Effector CD8-positive, alpha-beta T cell (primary cell): ENCODE measurements around the gene SLC25A47.

Source experiments
- DNase-seq: peaks from one replicate; lab custom pipeline; 2025; lab: John Stamatoyannopoulos, UW

SLC25A47 gene

DNA sequence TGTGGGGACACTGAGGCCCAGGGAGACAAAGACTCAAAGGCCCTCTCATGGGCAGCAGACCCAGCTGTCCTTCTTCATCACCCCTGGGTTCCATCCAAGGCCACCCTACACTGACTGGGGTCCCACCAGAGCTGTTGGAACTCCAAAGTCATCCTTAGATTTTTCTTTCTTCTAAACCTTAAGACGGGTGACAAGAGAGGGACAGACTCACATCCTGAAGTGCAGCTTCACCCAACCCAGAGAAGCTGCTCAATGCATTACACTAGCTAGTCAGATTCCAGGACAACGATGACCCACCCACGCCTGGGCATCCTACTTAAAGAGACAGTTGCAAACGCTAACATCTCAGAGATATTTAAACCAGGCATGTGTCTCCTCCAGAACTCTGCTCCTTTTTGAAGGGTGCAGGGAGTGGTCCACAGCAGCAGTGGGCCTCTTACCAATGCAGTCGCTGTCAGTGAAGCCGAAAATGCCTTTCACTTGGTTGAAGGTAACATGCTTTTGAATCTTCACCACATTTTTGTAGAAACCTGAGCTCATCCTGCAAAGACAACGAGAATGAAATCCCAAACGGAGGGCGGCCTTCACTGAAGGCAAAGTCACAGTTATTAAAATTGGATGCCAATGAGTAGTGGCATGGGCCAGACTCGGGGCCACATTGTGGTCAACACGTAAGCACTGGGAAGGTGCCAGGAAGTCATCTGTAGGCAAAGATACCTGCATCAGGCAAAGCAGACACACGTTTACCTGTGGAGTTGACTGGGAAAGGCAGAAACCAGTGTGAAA is 23.4 kb downstream of the SLC25A47 start:
- no peak for DNase-seq

DNA sequence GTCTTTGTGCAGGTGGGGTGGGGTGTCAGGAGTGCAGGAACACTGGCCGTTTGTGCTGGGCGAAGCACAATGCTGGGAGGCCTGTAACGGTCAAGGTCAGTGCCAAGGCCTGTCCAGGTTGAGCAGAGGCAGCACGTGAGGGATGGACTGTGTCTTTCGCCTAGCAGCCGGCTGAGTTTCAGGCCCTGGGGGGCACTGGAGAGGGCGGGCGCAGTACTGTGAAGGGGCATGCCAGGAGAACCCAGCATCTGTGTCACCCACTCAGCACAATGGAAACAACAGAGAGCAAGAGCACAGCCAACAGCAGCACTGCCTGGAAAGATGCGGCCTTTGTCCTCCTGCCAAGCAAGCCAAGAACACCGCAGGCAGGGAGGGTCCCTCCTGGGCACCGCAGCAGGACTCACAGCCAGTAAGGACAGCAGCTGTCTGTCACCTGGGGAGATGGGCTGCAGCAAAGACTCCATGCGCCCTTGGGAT is 25.2 kb downstream of the SLC25A47 start:
- DNase-seq = no peak

GRCh38 chr14:100348784-100349685 is 25.9 kb downstream of the SLC25A47 start:
- DNase-seq = no peak

GRCh38 chr14:100350276-100350926 is 27.3 kb downstream of the SLC25A47 start:
- DNase-seq = no peak

DNA sequence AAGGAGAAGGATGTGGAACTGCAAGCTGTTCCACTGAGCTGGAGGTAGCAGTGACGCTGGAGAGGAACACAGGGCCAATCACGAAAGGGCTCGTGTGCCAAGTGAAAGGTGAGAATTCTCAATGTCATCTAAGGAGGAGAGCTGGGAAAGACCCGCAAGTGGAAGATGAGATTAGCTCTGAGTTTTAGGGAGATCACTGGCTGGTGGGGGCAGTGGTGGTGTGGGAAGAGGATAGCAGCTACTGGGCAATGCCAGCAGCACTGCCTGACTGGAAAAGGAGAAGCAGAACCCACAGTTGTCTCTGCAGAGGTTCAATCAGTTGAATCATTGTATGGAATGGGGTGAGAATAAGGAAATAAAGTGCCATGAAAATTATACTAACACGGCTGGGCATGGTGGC is 27.8 kb downstream of the SLC25A47 start:
- no peak for DNase-seq

DNA sequence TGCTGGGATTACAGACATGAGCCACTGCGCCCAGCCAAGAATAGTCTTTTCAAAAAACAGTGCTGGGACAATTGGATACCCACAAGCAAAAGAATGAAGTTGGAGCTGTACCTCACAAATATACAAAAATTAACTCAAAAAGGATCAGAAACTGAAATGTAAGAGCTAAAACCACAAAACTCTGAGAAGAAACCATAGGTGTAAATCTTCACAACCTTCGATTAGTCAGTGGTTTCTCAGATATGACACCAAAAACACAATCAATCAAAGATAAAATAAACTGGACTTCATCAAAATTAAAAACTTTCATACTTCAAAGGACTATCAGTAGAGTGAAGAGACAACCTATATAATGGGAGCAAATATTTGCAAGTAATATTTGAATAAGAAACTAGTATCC is 35.3 kb downstream of the SLC25A47 start:
- no peak for DNase-seq

- no peak for DNase-seq
These were observed 36.0 kb downstream of the SLC25A47 start for GRCh38 chr14:100359111-100359510.

GRCh38 chr14:100359881-100360280 is 36.7 kb downstream of the SLC25A47 start:
- DNase-seq = no peak

- DNase-seq = no peak
These were observed 38.5 kb downstream of the SLC25A47 start for GRCh38 chr14:100361626-100362025.

DNA sequence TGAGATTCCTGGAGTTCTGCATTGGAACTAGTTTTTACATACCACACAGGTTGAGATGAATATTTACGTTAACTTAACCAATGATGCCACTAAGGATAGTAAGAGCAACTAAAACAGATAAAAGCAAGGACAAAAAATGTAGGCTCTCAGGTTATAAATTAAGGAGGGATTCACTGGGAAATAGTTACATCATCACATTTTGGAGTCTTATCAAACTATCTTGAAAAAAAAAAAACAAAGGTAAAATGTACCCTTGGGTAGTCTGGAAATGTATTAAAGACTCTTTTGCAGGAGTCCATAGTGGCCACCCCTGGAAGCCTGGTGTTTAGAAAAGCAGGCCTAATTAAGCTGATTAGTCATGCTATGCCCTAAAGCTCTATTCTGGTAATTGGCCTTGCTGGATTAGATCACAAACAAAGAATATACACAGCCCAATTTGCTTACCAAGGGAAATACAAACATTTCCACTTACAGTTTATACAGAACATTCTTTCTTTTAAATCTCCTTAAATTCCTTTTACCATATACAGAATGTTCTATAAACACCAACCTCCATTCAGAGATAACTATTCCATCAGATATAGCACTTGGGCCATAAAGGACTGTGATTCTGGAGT is 39.3 kb downstream of the SLC25A47 start:
- DNase-seq = no peak

DNA sequence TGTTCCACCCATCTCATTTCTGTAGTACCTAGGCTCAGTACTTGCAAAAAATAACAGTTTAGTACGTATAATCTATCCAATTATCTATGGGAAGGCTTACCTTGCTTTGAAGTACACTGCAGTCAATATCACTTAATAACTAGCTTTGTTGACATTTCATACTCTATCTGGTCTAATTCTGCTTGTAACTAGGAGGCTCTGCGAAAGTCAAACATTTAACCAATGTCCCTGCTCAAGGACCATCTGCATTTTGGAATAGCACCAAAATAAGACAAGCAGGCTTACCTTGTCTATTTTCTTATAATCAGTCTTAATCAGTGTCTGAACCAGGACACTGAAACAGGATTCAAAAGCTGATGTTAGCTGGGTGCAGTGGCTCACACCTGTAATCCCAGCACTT is 39.9 kb downstream of the SLC25A47 start:
- DNase-seq = no peak

DNA sequence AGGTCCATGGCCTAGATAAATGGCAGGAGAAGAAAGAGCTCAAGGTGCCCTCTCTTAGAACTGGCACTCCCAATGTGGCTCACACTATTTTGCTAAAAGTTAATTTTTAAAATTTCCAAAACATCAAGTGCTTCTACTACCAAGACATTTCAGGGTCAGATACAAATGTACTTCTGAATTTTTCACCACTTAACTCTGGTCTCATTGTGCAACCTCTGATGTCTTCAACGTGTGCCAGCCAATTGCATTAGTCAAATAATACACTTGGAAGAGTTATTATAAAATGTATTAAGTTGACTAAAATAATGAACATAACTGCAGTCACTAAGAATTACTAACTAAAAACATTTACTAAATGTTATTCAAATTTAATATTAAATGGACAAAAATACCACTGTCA is 41.3 kb downstream of the SLC25A47 start:
- no peak for DNase-seq

DNA sequence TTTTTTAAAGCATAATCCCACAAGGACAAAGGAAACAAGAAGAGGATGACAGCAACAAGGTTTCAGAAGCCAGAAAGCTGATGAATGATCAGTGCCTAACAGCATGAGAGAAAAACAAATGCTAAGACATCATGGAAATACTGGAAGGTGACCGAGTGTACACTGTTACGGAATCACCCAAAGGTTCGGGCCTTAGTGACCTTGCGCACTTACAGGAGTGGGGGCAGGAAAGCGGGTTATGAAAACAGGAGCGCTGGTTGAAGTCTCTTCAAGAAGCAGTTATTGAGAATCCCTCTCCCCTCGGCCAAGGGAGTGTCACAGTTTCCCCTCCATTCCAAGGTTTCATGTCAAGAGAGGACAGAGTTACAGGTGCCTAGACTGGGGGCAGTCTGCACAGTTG is 42.6 kb downstream of the SLC25A47 start:
- DNase-seq = no peak

GRCh38 chr14:100369019-100369418 is 45.9 kb downstream of the SLC25A47 start:
- DNase-seq = no peak

DNA sequence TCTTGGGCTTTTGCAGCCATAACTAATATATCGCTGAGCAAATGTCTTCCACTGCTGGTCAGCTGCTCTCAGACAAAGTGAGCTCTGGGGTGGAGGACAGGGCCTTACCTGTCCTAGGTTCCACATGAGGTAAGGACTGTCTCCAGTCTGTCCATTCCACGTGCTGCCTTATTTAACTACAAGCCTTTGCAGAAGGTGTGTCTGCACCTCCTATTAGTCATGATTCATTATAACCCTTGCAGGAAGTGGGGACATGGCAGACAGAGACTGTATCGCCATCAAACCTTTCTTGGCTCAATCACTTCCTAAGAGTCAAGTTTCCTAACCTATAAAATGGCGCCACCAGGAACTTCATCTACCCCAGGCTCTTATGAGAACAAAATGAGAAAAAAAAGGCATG is 46.9 kb downstream of the SLC25A47 start:
- DNase-seq = no peak

- no peak for DNase-seq
These were observed 48.6 kb downstream of the SLC25A47 start for GRCh38 chr14:100371773-100372172.

GRCh38 chr14:100372357-100373048 is 49.4 kb downstream of the SLC25A47 start:
- no peak for DNase-seq

DNA sequence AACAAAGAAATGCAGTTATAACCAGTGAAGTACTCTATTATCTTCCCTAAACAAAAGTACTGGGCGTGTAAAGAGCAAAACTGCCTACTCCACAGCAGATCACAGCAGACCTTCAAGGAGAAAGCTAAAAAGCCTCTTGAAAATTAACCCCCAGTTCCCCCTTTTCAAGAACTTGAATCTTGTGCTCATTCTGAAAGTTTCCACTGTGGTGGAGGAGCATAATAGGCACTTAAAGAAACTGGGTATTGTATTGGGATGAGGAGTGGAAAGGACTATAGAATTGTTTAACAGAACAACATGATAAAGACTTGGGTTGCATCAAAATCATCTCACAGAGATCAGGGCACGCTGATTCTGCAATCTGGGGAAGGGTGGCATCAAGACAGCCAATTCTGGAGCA is 51.1 kb downstream of the SLC25A47 start:
- DNase-seq = no peak

DNA sequence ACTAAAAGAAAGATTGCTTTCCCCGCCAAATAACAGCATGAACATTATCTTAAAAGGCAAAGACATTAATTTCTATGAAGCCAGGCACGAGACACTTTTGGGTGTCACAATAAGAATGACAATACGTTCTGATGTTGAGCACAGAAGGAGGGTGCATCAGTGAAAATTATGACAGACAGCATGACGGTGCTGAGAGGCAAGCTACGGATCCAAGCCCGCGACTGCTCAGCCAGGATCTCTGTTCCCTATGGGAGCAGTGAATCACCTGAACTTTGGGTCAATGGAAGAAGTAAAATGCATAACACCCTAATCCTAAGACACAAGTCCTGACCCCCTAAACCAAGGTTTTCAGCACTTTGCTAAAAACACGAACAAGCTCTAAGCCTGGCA is 51.7 kb downstream of the SLC25A47 start:
- DNase-seq = no peak

- DNase-seq = peak; percentile 4
These were observed 52.3 kb downstream of the SLC25A47 start for GRCh38 chr14:100375266-100375962.
